Stimulated activated CD4-positive, alpha-beta T cell treated with anti-CD3 and anti-CD28 coated beads, Interleukin-12 subunit alpha, Interleukin-12 subunit beta, amount 100 ng/mL, for 4 hours (primary cell): Measurements from ENCODE around the gene GATA6.

ENCODE experiments used
- DNase-seq: peaks from one replicate; pipeline ENCODE4 v3.0.0-alpha.2; 2020

GATA6 gene

DNA sequence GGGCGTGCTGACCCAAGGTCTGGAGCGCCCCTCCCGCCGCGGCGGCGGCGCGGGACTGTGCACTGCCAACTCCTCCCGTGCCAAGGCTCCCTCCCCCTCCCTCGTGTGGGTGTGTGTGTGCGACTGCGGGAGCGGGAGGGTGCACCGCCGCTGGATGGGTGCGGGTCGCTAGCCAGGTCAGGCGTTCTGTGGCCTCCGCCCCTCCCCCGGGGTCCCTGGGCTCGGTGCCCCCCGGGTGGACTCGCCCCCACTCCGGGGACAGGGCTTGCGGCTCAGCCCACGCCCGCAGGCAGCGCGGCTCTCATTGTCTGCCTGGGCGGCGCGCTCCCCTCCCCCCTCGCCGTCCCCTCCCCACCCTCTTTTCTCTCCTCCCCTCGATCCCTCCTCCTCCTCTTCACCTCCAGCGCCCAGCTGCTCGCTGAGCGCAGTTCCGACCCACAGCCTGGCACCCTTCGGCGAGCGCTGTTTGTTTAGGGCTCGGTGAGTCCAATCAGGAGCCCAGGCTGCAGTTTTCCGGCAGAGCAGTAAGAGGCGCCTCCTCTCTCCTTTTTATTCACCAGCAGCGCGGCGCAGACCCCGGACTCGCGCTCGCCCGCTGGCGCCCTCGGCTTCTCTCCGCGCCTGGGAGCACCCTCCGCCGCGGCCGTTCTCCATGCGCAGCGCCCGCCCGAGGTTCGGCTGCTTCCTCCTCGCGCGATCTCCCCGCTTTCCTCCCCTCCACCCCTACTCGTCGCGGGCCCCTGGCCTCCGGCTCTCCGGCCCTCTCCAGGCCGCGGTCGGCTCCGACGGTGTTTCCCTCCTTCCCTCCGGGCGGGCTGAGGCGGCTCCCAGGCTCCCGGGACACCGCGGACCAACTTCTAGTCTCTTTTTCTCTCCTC is at the start of gene GATA6:
TSS of gene GATA6 (plus strand) at position 579 of the 878 bp plus-strand sequence. CDS start 1,556 bp downstream, outside the sequence.
- DNase-seq: no peak

DNA sequence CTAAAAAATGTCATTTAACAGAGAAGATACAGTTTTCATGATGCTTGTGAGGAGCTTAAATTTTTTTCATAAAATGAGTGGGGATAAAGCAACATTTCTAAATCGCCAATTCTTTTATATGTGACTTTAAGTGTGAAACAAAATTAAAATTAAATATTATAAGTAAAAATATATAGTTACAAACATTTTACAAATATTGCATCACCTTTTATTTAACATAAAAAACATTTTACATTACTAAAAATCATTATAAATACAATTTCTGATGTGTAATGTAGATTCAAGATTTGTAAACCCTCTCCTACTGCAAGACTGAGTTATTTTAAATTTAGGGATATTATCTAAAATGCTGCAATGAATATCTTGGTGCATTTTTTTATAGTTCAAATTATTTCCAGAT is 44.4 kb upstream of the GATA6 start:
- no peak for DNase-seq

DNA sequence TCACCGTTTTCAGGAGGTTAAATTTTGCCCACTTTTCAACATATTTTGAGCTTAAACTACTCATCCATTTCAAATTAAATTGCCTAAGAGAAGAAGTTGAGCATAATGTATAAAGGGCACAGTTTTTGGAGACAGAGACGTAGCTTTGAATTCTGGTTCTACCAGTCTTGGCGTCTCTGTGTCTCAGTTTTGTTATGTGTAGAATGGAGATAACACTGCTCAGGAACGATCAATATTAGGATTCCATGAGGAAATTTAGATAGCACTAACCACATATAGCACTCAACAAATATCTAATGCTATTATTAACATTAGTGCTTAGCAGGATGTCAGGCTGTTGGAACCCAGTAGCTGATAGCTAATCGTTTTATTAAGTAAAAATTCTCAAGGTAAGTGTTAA is 40.4 kb upstream of the GATA6 start:
- no peak for DNase-seq

DNA sequence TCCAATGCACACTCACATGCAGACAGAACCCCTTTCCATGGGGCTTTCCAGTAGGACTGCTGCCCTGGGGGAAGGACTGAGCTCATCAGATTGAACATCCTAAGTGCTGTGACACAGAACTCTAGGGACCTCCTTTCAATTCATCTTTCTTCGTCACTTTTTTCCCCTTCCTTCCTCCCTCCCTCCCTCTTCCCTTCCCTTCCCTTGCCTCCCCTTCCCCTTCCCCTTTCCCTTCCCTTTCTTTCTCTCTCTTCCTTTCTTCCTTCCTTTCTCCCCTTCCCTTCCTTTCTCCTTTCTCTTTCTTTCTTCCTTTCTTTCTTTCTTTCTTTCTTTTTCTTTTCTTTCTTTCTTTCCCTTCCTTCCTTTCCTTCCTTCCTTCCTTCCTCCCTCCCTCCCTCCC is 39.6 kb upstream of the GATA6 start:
- no peak for DNase-seq

DNA sequence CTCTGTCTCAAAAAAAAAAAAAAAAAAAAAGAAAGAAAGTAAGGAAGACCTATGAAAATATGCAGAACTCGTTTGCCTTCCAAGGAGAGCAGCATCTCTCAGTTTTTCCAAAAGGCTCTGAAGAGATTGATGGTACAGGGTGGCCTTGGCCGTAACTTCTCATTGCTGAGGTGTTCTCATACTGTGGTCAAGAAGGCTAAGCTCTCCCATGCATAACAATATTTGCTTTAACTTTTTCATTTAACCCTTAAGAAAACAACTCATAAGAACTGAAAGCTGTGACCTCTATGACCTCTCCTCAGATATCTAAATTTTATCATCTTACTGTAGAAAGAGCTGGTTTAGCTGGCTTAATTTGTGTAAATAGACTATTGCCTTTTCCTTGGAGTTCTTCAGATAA is 37.1 kb upstream of the GATA6 start:
- no peak for DNase-seq

DNA sequence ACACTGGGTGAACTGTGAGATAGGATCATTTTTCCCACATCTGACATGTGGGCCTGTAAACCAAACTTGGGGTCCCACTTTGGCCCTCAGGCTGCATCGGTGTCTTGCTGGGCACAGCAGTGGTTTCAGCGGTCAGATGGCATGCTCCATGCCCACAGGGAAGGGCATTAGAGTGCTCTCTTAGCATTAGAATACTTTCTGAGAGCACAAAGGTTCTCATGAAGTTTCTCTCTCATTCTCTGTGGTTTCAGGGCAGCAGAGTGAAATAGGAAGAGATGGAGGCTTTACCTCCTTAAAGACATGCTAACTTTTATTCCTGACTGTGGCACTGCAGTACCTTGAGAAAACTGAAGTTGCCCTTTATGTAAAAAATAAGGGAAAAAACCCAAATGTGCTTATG is 36.6 kb upstream of the GATA6 start:
- no peak for DNase-seq

DNA sequence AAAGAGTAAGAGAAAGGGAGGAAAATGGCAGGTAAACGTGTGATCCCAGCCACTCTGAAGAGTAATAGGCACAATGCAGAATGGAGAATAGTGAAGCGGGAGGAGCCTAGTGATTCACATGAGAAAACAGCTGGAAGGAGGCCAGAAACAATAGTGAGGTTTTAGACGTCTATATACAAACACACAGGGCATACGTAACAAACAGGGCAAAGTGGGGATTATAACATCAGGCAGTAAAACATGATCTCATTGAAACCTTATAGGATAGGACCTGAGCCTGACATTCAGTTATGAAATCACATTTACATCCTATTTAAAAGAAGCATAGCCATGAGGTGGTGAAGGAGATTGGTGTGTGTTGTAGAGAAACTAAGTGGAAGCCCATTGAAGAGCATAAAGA is 33.0 kb upstream of the GATA6 start:
- DNase-seq: no peak

DNA sequence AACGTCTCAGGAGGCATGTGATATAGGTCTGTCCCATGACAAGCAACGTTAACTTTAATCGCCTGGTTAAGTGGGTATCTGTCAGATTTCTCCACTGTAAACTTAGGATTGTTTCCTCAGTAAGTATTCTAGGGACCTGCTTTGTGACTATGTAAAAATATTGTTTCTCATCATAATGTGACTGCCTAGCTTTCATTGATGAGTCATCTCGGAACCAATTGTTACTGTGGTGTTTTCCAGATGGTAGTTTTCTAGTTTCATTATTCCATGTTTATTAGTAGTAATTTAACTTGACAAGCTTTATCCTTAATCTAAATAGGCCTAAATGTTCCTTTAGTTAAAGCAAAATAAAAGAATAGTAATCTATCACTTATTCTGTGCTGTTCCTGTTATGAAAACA is 28.2 kb upstream of the GATA6 start:
- DNase-seq: no peak

DNA sequence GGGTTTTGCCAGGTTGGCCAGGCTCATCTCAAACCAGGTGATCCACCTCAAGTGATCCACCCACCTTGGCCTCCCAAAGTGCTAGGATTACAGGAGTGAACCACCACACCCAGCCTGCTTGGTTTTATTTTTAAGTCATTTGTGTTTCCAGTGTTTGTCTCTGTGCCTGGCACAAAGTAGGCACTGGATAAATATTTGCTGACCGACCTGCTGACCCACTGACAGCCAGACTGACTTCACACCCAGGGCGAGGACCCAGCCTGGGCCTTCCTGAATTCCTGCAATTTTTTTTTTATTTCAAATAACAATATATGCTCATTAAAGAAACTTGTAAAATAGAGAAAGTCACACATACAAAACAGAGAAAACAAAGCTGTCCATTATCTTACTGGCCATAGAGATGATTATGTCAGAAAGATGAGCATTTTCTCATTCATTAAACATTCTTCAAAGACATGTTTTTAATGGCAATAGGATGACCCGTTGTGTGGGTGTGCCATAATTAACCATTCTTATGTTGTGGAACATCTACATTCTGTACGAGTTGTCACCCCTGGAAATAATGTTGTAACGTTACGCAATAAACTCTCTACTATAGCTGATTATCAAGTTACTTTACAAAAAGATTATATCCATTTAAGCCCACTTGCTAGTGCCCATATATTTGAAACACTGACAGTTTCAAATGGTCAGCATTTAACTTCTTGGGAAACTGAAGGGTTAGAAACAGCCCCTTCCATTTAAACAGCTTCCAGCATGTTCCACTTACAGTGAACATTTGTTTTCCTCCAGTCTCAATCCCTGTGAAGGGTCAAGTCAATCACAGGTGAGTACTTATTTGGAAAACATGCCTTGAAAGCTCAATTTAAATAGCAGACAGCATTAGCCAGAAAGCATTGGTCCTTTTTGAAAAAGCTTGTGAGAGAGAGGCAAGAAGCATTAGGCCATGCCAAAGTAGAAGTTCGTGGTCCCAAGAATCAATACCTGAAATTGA is 25.7 kb upstream of the GATA6 start:
- DNase-seq: no peak

DNA sequence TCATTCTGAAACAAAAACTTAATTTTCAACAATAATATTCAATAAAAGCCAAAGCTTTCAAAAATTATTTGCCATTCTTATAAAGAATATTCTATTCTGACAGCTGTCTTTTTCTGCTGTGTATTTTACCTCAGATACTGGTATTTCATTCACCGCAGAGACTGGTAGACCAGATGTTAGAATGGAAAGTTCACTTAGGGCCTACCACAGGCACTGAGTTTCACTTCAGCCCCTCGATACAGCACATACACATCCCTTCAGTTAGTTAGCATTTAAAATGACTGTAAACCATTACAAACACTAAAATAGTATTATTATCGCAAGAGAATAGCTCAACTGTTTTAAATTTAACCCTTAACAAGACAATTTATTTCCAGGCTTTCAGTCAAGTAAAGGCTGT is 24.2 kb upstream of the GATA6 start:
- DNase-seq: no peak

DNA sequence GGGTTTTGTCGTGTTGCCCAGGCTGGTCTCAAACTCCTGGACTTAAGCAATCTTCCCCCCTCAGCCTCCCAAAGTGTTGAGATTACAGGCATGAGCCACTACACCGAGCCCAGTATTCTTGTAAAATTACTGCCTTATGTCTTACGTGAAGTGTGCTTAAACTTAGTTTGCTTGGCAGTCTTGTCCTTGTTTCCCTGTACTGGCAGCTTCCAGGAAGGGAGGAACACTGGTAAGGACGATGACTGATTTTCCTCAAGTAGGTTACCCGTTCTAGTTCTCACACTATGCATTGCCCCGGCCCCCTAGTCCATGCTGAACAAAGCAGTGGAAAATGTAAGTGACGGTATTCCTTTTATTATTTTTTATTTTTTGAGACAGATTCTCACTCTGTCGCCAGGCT is 19.7 kb upstream of the GATA6 start:
- no peak for DNase-seq

DNA sequence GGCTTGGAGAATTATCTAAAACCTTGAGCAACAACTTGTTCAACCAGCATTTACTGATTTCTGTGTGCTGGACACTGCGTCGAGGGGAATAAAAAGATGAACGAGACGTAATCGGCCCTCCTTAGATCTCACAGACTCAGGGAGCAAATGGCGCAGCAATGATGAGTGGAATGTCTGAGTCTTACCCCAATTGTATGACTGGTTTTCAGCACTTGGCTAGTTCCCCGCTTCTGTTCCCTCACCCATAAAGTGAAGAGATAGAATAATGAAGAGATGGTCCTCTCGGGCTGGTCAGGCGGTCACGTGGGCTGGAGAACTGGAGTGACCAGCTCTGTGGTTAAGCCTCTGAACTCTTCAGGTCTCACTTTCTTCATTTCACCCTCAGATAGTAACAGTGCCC is 17.3 kb upstream of the GATA6 start:
- DNase-seq: no peak

DNA sequence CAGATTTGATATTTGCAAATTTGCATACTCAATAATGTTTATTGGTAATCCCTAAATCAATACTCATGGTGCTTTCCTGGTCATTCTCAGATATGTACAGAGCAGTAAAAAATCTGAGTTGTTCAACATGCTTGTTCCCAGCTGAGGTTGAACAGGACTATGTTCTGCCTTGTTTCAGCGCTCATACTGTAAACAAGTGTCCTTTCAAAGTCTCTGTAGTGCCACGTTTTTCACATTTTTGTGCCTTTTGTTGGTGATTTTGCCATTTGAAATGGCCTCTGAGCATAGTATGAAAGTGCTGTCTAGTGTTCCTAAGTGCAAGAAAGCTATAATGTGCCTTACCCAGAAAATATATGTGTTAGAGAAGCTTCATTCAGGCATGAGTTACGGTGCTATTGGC is 16.0 kb upstream of the GATA6 start:
- no peak for DNase-seq

DNA sequence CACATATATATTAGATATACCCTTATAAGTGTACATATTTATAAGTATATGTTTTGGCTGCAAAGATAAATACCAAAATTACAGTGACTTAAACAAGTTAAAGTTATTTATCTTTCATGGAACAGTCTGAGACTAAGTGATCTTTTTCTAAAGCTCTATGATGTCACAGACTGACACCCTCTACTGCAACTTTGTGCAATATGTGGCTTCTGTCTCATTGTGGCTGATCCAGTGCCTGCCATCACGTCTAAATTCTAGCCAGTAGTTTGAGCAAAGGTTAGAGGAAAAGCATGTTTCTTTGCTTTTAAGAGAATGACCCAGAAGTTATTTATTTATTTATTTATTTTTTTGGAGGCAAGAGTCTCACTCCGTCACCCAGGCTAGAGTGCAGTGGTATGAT is 13.8 kb upstream of the GATA6 start:
- no peak for DNase-seq

DNA sequence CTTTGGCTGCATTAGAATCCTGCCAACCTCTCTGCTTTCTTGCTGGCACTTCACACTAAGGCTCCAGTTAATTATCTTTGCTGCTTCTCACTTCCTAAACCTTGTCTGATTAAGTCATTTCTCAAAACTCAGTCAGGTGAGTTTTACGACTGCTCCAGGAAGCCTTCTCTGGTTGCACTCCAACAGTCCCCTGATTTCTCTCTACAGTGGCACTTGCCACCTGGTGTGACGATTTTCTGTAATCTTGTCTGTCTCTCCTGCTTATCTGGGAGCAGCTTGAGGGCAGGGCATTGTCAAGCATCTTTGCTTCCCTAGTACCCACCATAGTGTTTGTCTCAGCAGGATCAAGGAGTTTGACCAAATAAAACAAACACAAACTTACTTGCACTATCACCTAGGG is 10.4 kb upstream of the GATA6 start:
- no peak for DNase-seq

DNA sequence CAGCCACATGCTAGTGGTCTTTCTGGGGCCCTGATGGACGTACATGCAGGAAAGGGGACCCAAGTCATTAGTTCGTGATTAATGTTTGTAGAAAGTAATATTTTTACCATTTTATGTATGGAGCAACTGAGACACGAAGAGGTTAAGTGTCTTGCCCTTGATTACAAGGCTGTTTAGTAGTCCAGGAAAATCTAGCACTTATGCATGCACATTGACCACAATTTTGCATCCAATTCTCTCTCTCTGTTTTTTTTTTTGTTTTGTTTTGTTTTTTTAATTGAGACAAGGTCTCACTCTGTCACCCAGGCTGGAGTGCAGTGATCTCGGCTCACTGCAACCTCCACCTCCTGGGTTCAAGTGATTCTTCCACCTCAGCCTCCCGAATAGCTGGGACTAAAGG is 8.3 kb upstream of the GATA6 start:
- DNase-seq: no peak

DNA sequence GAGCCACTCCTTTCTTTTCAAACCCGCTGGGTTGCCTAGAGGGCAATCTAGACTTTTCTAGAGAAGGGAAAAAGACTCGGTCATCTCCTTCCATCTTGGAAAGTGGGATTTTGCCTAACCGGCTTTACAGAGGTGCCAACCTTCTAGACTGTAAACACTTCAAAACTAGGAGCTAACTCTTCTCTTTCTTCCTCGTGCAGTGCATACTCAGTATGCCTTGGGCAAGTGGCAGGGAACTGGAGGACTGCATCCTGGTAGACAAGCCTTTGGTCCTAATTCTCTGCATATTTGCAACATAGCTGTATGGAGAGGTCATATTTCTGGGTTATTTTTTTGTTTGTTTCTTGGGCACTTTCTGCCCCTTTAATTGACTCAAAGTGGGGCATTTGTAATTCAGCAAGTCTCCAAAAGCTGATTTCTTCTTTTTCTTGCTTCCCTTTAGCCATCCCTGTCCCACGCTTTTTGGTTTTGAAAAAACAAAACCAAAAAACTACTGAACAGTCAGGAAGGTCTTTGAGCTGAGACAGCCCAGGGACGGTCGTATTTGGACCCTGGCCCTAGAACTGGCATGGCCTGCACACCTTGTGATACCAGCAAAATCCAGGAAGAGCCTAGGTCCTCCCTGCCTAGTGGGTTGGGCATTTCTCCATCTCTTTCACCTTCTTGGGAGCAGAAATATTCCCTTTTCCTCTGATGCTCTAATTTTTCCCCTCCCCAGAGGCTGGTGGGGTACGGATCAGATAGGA is 5.8 kb upstream of the GATA6 start:
- DNase-seq: no peak

DNA sequence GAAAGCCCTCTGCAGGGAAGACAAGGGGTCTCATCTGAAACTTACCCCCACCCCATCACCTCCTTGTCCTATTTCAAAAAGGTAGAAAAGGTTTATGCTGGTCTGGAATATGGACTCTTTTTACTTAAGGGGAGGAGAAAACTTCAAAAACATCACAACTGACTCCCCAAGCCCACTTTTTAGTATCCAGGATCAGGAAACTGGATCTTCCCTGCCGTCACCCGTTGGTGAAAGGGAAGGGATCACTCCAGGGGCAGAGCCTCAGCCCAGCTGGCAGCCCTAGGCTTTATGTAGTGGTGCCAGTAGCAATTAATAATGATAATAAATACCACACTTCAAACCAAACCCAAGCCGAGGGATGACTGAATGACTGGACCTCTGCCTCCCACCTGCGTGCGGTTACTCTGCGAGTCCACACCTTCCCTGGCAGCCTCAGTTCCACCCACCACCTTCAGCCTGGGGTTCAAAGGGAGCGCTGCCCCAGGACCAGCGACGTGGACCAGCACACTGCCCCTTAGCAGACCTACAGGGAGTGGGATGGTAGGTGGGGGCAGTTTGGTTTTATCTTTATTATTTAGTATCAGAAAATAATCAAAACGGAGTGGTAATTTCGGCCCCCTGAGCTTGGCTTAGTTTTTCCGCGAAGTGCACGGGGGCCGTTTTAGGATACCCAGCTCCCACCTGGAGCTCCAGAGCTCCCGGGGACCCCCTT is 4.9 kb upstream of the GATA6 start:
- no peak for DNase-seq

DNA sequence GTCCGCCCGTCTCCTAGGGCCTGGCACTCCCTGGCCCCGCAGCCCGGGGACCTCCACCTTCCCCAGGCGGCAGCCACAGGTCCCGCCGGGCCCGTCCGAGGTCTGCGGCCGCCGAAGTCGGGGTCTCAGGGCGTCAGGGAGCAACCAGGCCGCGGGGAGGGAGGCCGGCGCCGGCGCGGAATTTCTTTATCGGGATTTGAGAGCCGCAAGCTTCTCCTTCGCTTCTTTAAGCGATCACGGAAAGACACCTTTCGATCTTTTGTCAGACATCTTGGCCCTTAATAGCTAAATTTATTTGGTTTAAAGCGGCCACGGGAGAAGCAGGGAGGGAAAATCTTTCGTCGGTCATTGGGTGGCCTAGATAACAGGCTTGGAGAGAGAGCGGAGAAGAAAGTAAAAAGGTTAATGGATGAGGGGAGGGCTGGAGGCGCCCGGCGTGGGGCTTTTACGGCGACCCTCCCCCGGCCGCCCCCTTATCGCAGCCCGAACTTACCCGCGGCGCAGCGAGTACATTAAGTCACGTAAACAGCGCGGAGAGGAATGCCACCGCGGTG is 4.3 kb upstream of the GATA6 start:
- DNase-seq: no peak

DNA sequence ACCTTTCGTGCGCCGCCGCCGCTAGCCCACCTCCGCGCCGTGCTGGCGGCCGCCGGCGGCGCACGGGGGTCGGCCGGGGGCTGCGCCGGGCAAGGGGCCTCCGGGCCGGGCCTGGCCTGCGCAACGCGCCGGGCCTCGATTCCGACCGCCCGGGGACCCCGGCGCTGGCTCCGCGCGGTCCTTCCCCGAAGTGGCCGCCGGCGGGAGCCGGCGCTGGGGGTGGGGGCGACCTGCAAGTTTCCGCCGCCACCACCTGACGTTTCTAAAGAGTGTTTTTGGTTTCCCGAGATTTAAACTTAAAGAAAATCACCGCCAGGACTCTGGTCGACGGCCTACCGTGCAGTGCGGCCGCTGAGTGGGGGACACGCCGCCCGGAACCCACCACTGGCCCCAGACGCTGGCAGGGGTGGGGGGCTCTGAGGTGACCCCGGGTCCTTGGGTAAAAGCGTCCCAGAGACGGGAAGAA is 3.8 kb upstream of the GATA6 start:
- no peak for DNase-seq

DNA sequence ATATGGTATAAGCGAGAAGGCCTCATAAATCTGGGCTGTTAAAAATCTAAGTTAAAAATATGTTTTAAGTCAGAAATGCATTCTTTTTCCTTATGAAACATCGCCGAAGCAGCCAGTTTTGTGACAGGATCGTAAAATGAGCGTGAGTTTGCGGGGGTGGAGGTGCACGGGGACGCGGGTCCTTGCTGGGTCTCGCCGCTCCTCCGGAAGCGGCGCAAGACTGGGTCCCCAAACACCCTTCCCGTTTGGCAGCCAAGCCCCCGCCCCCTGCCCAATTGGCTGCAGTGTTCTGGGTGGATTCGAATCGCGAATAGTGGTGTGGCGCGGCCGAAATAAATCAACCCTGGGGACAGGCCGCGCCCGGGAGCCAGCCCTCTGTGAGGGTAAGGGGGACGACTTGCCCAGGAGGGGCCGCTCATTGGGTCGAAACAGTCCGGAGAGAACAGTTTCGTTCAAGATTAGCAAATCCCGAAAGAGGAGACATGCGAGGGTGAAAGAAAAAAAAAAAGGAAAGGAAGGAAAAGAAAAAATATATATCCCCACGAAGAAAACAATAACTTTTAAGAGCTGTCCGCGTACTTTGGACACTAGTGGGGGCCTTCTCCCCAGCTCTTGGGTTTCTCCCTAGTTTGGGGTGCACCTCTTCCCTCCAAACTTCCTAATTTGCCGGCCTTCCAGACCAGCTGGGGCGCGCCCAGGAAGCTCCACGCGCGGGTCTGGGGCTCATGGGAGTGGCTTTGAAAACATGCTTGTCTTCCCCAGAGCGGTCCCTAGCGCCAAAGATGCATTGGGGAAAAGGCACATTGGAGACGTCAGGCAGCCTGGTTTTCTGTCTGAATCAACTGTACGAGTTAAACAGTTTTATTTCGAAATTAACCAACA is 3.1 kb upstream of the GATA6 start:
- no peak for DNase-seq
